Pulmonary artery endothelial cell (primary cell): ENCODE measurements around the gene FAM50B. TPM values are rescaled to one million over a fixed set of nuclear protein-coding genes. Genes with fewer than 3 reads are reported as not detected.

Experiments
- DNase-seq: peaks from one replicate; pipeline ENCODE4 v3.0.0-alpha.2; 2011; ENCODE audit warnings: low read depth, low spot score
- total RNA-seq: library from RNA; depleted of rRNA; stranded (reverse); fragments of >200 nt; gene quantifications from 2 replicates; pipeline ENCODE4 v1.2.3, GENCODE V29; 2014

FAM50B gene
- total RNA-seq, 1 donor from 2014 or later: 8.7 TPM

GRCh38 chr6:3820563-3820962 is 28.6 kb upstream of the FAM50B start:
- no peak for DNase-seq

- no peak for DNase-seq
These were observed 26.3 kb upstream of the FAM50B start for GRCh38 chr6:3822747-3823445.

GRCh38 chr6:3823671-3824070 is 25.5 kb upstream of the FAM50B start:
- no peak for DNase-seq

- DNase-seq: peak; percentile 67
These were observed 23.8 kb upstream of the FAM50B start for GRCh38 chr6:3825331-3825831.

GRCh38 chr6:3825851-3826581 is 23.2 kb upstream of the FAM50B start:
- peak; percentile 99 for DNase-seq

GRCh38 chr6:3829285-3829684 is 19.9 kb upstream of the FAM50B start:
- DNase-seq: no peak

- DNase-seq: no peak
These were observed 18.4 kb upstream of the FAM50B start for GRCh38 chr6:3830806-3831205.

- DNase-seq: peak; percentile 36
These were observed 17.2 kb upstream of the FAM50B start for GRCh38 chr6:3831761-3832530.

GRCh38 chr6:3835055-3835731 is 14.0 kb upstream of the FAM50B start:
- DNase-seq: no peak

- DNase-seq: no peak
These were observed 13.4 kb upstream of the FAM50B start for GRCh38 chr6:3835785-3836184.

GRCh38 chr6:3836566-3836965 is 12.6 kb upstream of the FAM50B start:
- no peak for DNase-seq

GRCh38 chr6:3837781-3838180 is 11.4 kb upstream of the FAM50B start:
- DNase-seq: no peak

GRCh38 chr6:3838992-3839867 is 9.9 kb upstream of the FAM50B start:
- no peak for DNase-seq

- no peak for DNase-seq
These were observed 8.1 kb upstream of the FAM50B start for GRCh38 chr6:3841066-3841454.

- no peak for DNase-seq
These were observed 7.2 kb upstream of the FAM50B start for GRCh38 chr6:3841711-3842565.

GRCh38 chr6:3843379-3844096 is 5.6 kb upstream of the FAM50B start:
- no peak for DNase-seq

- no peak for DNase-seq
These were observed 5.1 kb upstream of the FAM50B start for GRCh38 chr6:3844097-3844463.

GRCh38 chr6:3847521-3847920 is 1.7 kb upstream of the FAM50B start:
- no peak for DNase-seq

- DNase-seq: no peak
These were observed 793 bp upstream of the FAM50B start for GRCh38 chr6:3848380-3848779.
